Heart right ventricle (tissue), 16 donors: ENCODE measurements around the gene CCDC92B. TPM values are rescaled to one million over a fixed set of nuclear protein-coding genes. Genes with fewer than 3 reads are reported as not detected.
"Not testable (repeated sequence)": the region's sequence is repeated elsewhere in the genome, so short reads cannot be mapped to it uniquely, and the experiment has no call there.

Experiments used
- ATAC-seq, 8 donors: fragments of 200-7000 bp; cut with Tn5 transposase; one replicate each; pipeline ENCODE4 v1.9.1; 2020; ENCODE audit warnings: mild to moderate bottlenecking in 8 of 8, moderate library complexity in 8 of 8, moderate number of reproducible peaks in 1 of 8
- DNase-seq, 2 donors: peaks; one replicate each; pipeline ENCODE4 v3.0.0-alpha.2; 2020
- H3K27ac ChIP-seq, 10 donors: fragments of 200-600 bp; sonication (generic) in 2 of 10; one replicate each; pipeline versions ENCODE4 v1.5.0 to v1.8.0; 2020 to 2022; ENCODE audit warnings: mild to moderate bottlenecking in 3 of 10
- H3K27me3 ChIP-seq, 7 donors: fragments of 200-600 bp; one replicate each; pipeline ENCODE4 v1.8.0; 2021 to 2022; ENCODE audit warnings: mild to moderate bottlenecking in 2 of 7
- H3K36me3 ChIP-seq, 9 donors: fragments of 200-600 bp; sonication (generic) in 1 of 9; one replicate each; pipeline versions ENCODE4 v1.5.0 to v1.8.0; 2020 to 2022; ENCODE audit warnings: mild to moderate bottlenecking in 2 of 9
- H3K4me1 ChIP-seq, 9 donors: fragments of 200-600 bp; sonication (generic) in 1 of 9; one replicate each; pipeline versions ENCODE4 v1.5.0 to v1.8.0; 2020 to 2022; ENCODE audit warnings: mild to moderate bottlenecking in 4 of 9
- H3K4me3 ChIP-seq, 10 donors: fragments of 200-600 bp; sonication (generic) in 2 of 10; one replicate each; pipeline versions ENCODE4 v1.5.0 to v1.8.0; 2020 to 2022; ENCODE audit warnings: mild to moderate bottlenecking in 7 of 10, moderate library complexity in 2 of 10
- H3K9me3 ChIP-seq, 11 donors: fragments of 200-600 bp in 10 of 11; sonication (generic) in 2 of 11; one replicate each; pipeline versions ENCODE4 v1.5.0 to v1.8.0; 2013 to 2022; ENCODE audit warnings: mild to moderate bottlenecking in 2 of 11, control low read depth in 1 of 11, moderate library complexity in 1 of 11
- CTCF ChIP-seq, 9 donors: fragments of 200-600 bp; sonication (generic) in 2 of 9; IDR thresholded peaks; one replicate each; pipeline versions ENCODE4 v1.5.0 to v1.8.0; 2021 to 2022; ENCODE audit warnings: antibody characterized with exemption in 9 of 9, mild to moderate bottlenecking in 5 of 9, moderate library complexity in 1 of 9
- WGBS, 2 donors: extraction: QIAGEN DNeasy Blood & Tissue Kit; methylation state at CpG; one replicate each; pipeline ENCODE4 v1.1.7; 2013; ENCODE audit warnings: inconsistent platforms in 1 of 2; 5-methylcytosine and 5-hydroxymethylcytosine counted together
- intact Hi-C, 10 donors: fragments of 100-400 bp; cut with DNase I; formaldehyde crosslinking; loops; one replicate each; pipeline versions ENCODE4 v1.11.1 to v1.14.2; 2022
- polyA plus RNA-seq, 2 donors: library from polyadenylated mRNA; stranded (reverse); fragments of 200-250 nt; gene quantifications; one replicate each; pipeline ENCODE4 v1.2.3, GENCODE V29; 2013
- total RNA-seq, 10 donors: library from RNA; stranded (reverse); fragmentation: NEBNext Ultra II Directional in 3 of 10; extraction: Animal tissue kit (Norgen Biotek cat#: 25700) in 3 of 10; gene quantifications; one replicate each; pipeline versions ENCODE4 v1.2.1 to v1.2.4, GENCODE V29; 2021 to 2023
- donor health status: Arrhythmogenic right ventricular cardiomyopathy.
- donor health status: ischemic (EF 13 %, LVEDD 7.1; RV severe dilation, severe dysfunction).
- donor health status: healthy with polysubstance abuse.
- donor health status: DM: no; HTN: yes; CAD: no.
- donor health status: DM: no; HTN: no; CAD: no.
- donor health status: ischemic (EF 25% LVEDD 6.9; RV normal size, moderate dysfunction).
- donor health status: ischemic (EF 25% LVEDD 5.7; RV mildly dilated, moderate dysfunction).
- donor health status: healthy.
- donor health status: DM: yes; HTN: yes; CAD: no.
- donor health status: Ischemic cardiomyopathy.
- donor health status: ischemic (EF 35%, LVEDD 5.7; RV mildly dilated, moderate dysfunction).
- donor health status: nonischemic (EF 11% LVEDD 7.7; RV severe dilation, severe dysfunction).
- donor health status: DM: yes; HTN: yes; CAD: no.
- donor health status: PGD.
- donor health status: ischemic (EF 29% LVEDD 5.4; RV normal size, mild dysfunction).
- donor health status: nonischemic (EF 23%, LVEDD 6.1; RV moderate dilation, normal function).

CCDC92B gene
- total and polyA plus RNA-seq, 12 donors: 0.06 to 0.44 (median 0.19) TPM

DNA sequence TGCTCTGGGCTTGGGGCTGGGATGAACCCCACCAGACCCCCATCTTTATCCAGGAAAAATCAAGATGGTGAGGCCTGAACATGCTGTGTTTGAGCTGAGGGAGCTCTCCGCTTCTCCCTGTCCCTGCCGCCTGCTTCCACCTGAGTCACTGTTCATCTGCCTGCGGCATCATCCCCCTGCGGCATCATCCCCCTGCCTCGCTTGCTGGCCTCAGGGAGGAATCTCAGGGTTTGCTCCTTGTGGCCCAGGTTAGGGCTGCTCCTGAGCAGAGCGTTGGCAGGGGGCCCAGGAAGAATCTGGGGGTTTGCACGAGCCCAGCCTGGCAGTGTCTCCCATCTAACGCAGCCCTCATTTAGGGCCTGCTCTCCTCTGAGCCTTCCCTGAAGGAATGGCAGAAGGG, 35.4 kb upstream of the CCDC92B start:
- peaks cover 0 to 11% (median 0%) of the 10 kb centered on the region in 7 donors for H3K27me3 ChIP-seq
- WGBS, 2 donors: 86 to 88% methylated on average over 8 of the region's 8 CpGs
- ATAC-seq: no peak
- peaks cover 0 to 9% (median 0%) of the 10 kb centered on the region in 9 donors for H3K4me1 ChIP-seq
- no peaks in the 10 kb centered on the region for H3K36me3 ChIP-seq
- no peak overlapping the region for H3K27ac ChIP-seq
- no peak for DNase-seq
- intact Hi-C loops: no loop called here
- no peak overlapping the region for H3K4me3 ChIP-seq
- H3K9me3 ChIP-seq: peaks cover 0 to 4% (median 0%) of the 10 kb centered on the region in 11 donors
- TF ChIP-seq CTCF (IDR thresholded peaks at IDR 0.05): no peak

DNA sequence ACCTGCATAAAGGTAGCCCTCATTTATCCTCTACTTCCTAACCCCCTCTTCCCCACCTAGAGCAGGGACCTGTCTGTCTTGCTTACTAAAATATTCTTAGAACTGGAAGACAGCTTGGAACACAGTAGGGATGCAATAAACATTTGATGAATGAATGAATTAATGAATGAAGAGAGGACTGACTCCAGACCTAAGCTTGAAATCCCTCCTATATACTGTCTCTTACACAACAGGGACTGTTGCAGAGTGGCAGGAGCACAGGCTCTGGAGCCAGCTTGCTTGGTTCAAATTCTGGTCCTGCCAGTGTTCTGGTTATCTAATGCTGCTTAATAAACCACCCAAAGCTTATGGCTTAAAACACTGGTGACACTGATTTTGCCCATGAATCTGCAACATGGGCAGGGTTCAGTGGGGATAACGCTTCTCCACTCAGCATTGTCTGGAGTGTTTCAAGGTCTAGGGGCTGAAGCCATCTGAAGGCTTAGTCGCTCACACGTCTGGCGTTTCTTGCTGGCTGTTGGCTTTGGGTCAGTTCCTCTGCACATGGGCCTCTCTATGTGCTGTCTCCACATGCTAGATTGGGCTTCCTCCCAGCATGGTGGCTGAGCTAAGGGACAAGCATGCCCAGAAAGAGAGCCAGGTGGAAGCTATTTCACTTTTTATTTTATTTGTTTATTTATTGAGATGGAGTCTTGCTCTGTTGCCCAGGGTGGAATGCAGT, 34.0 kb upstream of the CCDC92B start:
- TF ChIP-seq CTCF (IDR thresholded peaks at IDR 0.05): no peak
- ATAC-seq (no peak), DNase-seq (no peak)
- intact Hi-C loops: no loop called here
- H3K4me3 ChIP-seq: no peak overlapping the region
- no peaks in the 10 kb centered on the region for H3K36me3 ChIP-seq
- peaks cover 0 to 22% (median 4%) of the 10 kb centered on the region in 7 donors for H3K27me3 ChIP-seq
- H3K9me3 ChIP-seq: peaks cover 0 to 4% (median 0%) of the 10 kb centered on the region in 11 donors
- H3K4me1 ChIP-seq: peaks cover 0 to 9% (median 0%) of the 10 kb centered on the region in 9 donors
- H3K27ac ChIP-seq: no peak overlapping the region
- 85 to 93% methylated on average over 4 of the region's 4 CpGs for WGBS, 2 donors

DNA sequence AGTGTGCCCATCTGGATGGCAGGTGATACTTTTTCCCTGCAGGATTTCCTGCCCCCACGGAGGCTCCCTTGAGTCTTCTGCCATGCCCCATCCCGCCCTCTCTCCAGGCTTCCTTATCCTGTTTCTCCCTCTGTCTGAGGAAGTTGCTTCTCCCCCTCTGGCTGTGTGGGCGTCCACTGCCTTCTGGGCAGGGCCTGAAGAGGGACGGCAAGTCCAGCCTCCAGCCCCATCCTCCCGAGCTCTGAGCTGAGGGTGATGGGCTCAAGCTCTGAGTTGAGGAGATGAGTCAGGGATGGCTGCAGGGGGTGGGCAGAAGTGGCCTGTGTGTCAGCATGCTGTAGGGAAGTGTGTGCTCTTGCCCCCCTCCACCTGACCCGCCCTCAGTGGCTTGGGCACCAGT, 32.6 kb upstream of the CCDC92B start:
- Histone ChIP-seq H3K4me1 (peaks cover 0 to 10% (median 0%) of the 10 kb centered on the region in 9 donors), H3K36me3 (no peaks in the 10 kb centered on the region), H3K27me3 (peaks cover 0 to 34% (median 17%) of the 10 kb centered on the region in 7 donors), H3K4me3 (no peak overlapping the region), H3K27ac (no peak overlapping the region), H3K9me3 (peaks cover 0 to 4% (median 0%) of the 10 kb centered on the region in 11 donors)
- intact Hi-C loops: no loop called here
- ATAC-seq: no peak
- no peak for TF ChIP-seq CTCF (IDR thresholded peaks at IDR 0.05)
- WGBS, 2 donors: 42 to 44% methylated on average over 6 of the region's 6 CpGs
- no peak for DNase-seq

DNA sequence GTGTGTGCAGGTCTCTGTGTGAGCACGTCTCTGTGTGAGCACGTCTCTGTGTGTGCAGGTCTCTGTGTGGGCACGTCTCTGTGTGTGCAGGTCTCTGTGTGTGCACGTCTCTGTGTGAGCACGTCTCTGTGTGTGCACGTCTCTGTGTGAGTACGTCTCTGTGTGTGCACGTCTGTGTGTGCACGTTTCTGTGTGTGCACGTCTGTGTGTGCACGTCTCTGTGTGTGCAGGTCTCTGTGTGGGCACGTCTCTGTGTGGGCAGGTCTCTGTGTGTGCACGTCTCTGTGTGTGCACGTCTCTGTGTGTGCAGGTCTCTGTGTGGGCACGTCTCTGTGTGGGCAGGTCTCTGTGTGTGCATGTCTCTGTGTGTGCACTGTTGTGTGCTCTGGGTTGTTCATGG, 32.1 kb upstream of the CCDC92B start:
- H3K4me1 ChIP-seq: peaks cover 0 to 13% (median 0%) of the 10 kb centered on the region in 9 donors
- WGBS, 2 donors: 84 to 88% methylated on average over 15 of the region's 15 CpGs
- H3K9me3 ChIP-seq, DNase-seq, ATAC-seq, intact Hi-C loops, H3K27ac ChIP-seq, H3K36me3 ChIP-seq, H3K4me3 ChIP-seq: not testable (repeated sequence)
- H3K27me3 ChIP-seq: peaks cover 0 to 38% (median 21%) of the 10 kb centered on the region in 7 donors

DNA sequence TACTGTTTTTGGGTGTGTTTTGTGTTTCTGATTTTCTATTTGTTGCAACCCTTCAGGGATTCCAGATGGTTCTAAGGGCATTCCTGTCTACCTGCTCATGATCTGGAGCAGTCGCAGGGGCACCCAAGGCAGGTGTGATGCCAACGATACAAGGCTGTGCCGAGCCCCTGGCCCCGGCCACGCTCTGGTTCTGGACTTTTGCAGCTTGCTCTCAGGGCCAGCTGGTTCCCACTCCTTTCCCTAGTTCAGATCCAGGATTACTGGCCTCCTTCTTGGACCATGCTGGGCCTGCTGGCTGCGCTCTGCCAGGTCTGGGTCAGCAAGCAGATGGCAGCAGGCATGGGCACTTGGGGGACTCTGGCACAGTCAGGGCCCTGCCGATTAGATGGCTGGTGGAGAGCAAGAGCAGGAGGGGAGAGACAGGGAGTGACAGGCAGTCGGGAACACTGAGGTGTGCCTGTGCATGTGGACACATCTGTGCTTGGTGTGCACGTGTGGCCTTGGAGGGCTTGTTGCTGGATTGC, 31.5 kb upstream of the CCDC92B start:
- intact Hi-C loops: no loop called here
- 85 to 92% methylated on average over 9 of the region's 9 CpGs for WGBS, 2 donors
- Histone ChIP-seq H3K9me3 (peaks cover 0 to 4% (median 0%) of the 10 kb centered on the region in 11 donors), H3K36me3 (no peaks in the 10 kb centered on the region), H3K4me1 (peaks cover 0 to 8% (median 0%) of the 10 kb centered on the region in 9 donors), H3K4me3 (no peak overlapping the region), H3K27me3 (peaks cover 0 to 43% (median 26%) of the 10 kb centered on the region in 7 donors), H3K27ac (no peak overlapping the region)
- DNase-seq (no peak), ATAC-seq (no peak)
- TF ChIP-seq CTCF (IDR thresholded peaks at IDR 0.05): no peak
